GM19025 (cell line): ENCODE data around the gene SMIM14.
"Not testable (repeated sequence)": the region's sequence is repeated elsewhere in the genome, so short reads cannot be mapped to it uniquely, and the experiment has no call there.

ENCODE experiments used
- ATAC-seq: cut with Tn5 transposase; IDR thresholded peaks from one replicate; pipeline ENCODE4 v1.9.1; 2021; ENCODE audit warnings: mild to moderate bottlenecking, low read depth, moderate library complexity; ENCODE audit not compliant: unreplicated experiment

The SMIM14 gene

GRCh38 chr4:39638354-39639239 lies at the start of gene SMIM14:
Gene SMIM14, minus strand, starts transcription at chr4:39638865. Its CDS starts 33,720 bp downstream, at chr4:39605145.
- ATAC-seq = peak; percentile 80

GRCh38 chr4:39687014-39687413 lies 48.3 kb upstream of the SMIM14 start:
- no peak for ATAC-seq

GRCh38 chr4:39685990-39686389 lies 47.3 kb upstream of the SMIM14 start:
- no peak for ATAC-seq

DNA sequence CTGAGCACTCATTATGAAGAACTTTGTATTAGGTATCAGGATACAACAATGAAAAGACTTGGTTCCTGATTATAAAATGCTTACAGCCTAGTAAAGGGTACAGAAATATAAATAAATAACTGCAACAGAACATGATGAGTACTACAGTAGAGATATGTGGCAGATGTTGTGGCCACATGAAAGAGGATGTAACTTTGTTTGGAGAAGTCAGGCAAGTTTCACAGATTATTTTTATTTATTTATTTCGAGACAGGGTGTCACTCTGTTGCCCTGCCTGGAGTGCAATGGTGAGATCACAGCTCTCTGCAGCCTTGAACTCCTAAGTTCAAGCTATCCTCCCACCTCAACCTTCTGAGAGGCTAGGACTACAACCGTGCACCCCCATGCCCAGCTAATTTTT lies 43.5 kb upstream of the SMIM14 start:
- peak; percentile 78 for ATAC-seq

DNA sequence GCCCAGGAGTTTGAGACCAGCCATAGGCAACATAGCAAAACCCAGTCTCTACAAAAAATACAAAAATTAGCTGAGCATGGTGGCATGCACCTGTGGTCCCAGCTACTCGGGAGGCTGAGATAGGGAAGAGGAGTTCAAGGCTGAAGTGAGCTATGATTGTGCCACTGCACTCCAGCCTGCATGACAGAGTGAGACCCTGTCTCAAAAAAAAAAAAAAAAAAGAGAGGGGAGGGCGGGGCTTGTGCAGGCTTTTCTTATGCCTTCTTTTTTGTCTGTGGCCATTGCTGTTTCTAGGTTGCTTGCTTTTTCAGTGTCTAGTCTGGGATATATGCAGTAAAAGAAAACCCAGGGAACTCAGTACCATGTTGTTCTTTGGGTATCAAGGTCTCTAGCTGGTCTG lies 42.3 kb upstream of the SMIM14 start:
- ATAC-seq = not testable (repeated sequence)

- not testable (repeated sequence) for ATAC-seq
Measured at GRCh38 chr4:39675681-39676080, 37.0 kb upstream of the SMIM14 start.

- not testable (repeated sequence) for ATAC-seq
Measured at GRCh38 chr4:39670296-39670695, 31.6 kb upstream of the SMIM14 start.

DNA sequence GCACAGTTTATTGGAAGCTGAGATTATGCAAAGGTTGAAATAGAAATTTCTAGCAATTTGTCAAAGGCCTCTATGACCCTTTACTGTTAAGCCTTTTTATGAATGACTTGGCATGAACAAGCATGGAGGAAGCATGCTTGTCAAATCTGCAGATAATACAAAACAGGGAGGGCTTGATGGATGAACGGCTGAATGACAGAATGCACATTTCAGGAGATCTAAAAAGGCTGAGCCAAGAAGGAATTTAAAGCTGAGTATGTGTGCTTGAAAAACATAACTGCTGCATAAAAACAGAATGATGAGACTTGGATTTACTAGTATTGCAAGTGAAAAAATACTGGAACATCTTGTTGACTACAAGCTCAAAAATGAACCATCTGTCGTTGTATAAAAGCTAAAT lies 30.2 kb upstream of the SMIM14 start:
- no peak for ATAC-seq

DNA sequence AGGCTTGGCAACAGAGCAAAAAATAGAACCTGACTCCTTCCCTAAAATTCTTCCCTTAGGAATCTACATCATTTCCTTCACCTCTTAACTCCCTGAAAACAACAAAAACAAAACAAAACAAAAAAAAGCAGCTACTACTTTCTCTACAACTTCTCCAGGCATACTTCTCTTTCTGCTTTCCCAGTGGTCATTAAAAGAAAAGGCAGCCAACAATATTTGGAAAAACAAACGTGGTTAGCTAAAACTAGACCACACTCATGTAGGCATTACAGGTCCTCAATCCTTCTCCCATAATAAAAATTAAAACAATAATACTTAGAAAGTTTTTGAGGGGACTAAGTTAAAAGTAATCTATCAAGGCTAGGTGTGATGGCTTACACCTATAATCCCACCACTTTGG lies 29.0 kb upstream of the SMIM14 start:
- no peak for ATAC-seq

DNA sequence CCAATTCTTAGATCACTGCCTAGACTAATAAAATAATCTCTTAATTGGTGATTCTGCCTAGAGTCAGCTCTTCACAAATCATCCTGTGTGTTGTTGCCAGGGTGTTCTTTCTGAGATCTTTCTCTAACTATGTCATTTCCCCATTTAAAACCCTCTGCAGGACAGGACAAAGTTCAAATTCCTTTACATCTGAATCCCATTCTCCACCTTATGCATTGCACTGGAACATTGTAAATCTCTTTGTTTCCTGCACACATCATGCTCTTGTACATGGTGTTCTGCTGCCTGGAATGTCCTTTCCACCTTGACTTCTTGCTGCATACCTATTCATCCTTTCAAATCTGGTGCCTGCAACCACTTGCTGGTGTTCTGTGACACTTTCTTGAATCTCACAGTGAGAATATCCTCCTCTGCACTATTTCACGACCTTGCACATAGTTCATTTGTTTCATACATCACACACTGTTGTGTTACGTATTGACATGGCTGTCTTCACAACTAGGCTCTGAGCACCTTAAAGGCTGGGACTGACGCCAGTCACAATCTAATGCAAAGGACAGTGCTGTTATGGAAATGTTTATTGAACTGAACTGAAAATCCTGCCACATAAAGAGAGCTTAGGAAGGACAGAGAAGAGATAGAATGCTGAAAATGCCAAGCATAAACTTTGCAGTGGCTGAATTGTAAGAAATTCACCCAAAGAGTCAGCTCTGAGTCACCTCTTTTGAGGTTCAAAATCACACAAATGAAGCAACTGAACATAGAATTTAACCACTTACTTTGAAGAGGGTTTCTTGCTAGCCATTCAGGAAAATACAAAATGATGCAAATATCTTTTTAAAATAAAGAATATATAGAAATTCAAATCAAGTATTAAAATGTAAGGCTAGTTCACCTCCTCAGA lies 26.4 kb upstream of the SMIM14 start:
- ATAC-seq = no peak

GRCh38 chr4:39662683-39663082 lies 24.0 kb upstream of the SMIM14 start:
- ATAC-seq = no peak

- ATAC-seq = no peak
Measured at GRCh38 chr4:39660757-39661156, 22.1 kb upstream of the SMIM14 start.

GRCh38 chr4:39660045-39660444 lies 21.4 kb upstream of the SMIM14 start:
- ATAC-seq = no peak

- no peak for ATAC-seq
Measured at GRCh38 chr4:39658756-39659155, 20.1 kb upstream of the SMIM14 start.

GRCh38 chr4:39657465-39657864 lies 18.8 kb upstream of the SMIM14 start:
- peak; percentile 76 for ATAC-seq

- ATAC-seq = not testable (repeated sequence)
Measured at GRCh38 chr4:39656638-39657037, 18.0 kb upstream of the SMIM14 start.

- ATAC-seq = no peak
Measured at GRCh38 chr4:39655876-39656275, 17.2 kb upstream of the SMIM14 start.

GRCh38 chr4:39655211-39655610 lies 16.5 kb upstream of the SMIM14 start:
- ATAC-seq = no peak

DNA sequence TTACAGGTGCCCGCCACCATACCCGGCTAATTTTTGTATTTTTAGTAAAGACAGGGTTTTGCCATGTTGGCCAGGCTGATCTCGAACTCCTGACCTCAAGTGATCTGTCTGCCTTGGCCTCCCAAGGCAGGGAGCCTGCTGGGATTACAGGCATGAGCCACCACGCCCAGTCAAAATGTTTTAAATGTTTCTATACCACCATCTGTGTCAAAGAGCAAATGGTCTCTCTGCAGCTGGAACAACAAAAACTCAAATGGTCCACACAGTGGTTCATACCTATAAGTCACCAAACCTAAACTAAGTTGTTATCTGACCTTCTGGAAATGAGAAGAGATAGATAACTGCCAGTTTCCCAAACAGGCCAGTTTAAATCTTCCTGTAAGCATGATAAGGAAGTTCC lies 12.9 kb upstream of the SMIM14 start:
- not testable (repeated sequence) for ATAC-seq

- no peak for ATAC-seq
Measured at GRCh38 chr4:39649639-39650265, 11.1 kb upstream of the SMIM14 start.
